ENCODE data around the gene TNN.

The TNN gene

GRCh38 chr1:175178056-175178455 is 110.4 kb downstream of the TNN start:
- DNase-seq (ENCODE audit: low spot score) = no peak

- no peak for DNase-seq (ENCODE audit: low spot score)
These were observed 110.8 kb downstream of the TNN start for GRCh38 chr1:175178456-175178855.

GRCh38 chr1:175179837-175180590 is 112.4 kb downstream of the TNN start:
- DNase-seq (ENCODE audit: low spot score) = no peak

- DNase-seq (ENCODE audit: low spot score) = no peak
These were observed 114.6 kb downstream of the TNN start for GRCh38 chr1:175182201-175182746.

GRCh38 chr1:175183586-175183985 is 116.0 kb downstream of the TNN start:
- no peak for DNase-seq (ENCODE audit: low spot score)

- DNase-seq (ENCODE audit: low spot score) = no peak
These were observed 118.3 kb downstream of the TNN start for GRCh38 chr1:175185903-175186302.

- no peak for DNase-seq (ENCODE audit: low spot score)
These were observed 119.0 kb downstream of the TNN start for GRCh38 chr1:175186433-175187160.

GRCh38 chr1:175188936-175189335 is 121.3 kb downstream of the TNN start:
- no peak for DNase-seq (ENCODE audit: low spot score)

- DNase-seq (ENCODE audit: low spot score) = peak; percentile 13
These were observed 124.0 kb downstream of the TNN start for GRCh38 chr1:175191659-175192058.

- DNase-seq (ENCODE audit: low spot score) = peak; percentile 24
These were observed 124.5 kb downstream of the TNN start for GRCh38 chr1:175192111-175192629.

GRCh38 chr1:175192630-175193526 is 125.2 kb downstream of the TNN start, which contains the start of gene KIAA0040:
KIAA0040 (minus strand) TSS chr1:175192776; CDS start chr1:175161013, 31,763 bp downstream.
- peak; percentile 71 for DNase-seq (ENCODE audit: low spot score)

- DNase-seq (ENCODE audit: low spot score) = peak; percentile 15
These were observed 125.9 kb downstream of the TNN start for GRCh38 chr1:175193527-175193910.

- no peak for DNase-seq (ENCODE audit: low spot score)
These were observed 127.6 kb downstream of the TNN start for GRCh38 chr1:175195281-175195680.

- DNase-seq (ENCODE audit: low spot score) = no peak
These were observed 128.2 kb downstream of the TNN start for GRCh38 chr1:175195798-175196197.

GRCh38 chr1:175197531-175197930 is 129.9 kb downstream of the TNN start:
- no peak for DNase-seq (ENCODE audit: low spot score)
